ENCODE data around the gene CDC42BPB.

GRCh38 chr14:102883554-102883953, 173.8 kb downstream of the CDC42BPB start:
- TF ChIP-seq, protein P1, sequence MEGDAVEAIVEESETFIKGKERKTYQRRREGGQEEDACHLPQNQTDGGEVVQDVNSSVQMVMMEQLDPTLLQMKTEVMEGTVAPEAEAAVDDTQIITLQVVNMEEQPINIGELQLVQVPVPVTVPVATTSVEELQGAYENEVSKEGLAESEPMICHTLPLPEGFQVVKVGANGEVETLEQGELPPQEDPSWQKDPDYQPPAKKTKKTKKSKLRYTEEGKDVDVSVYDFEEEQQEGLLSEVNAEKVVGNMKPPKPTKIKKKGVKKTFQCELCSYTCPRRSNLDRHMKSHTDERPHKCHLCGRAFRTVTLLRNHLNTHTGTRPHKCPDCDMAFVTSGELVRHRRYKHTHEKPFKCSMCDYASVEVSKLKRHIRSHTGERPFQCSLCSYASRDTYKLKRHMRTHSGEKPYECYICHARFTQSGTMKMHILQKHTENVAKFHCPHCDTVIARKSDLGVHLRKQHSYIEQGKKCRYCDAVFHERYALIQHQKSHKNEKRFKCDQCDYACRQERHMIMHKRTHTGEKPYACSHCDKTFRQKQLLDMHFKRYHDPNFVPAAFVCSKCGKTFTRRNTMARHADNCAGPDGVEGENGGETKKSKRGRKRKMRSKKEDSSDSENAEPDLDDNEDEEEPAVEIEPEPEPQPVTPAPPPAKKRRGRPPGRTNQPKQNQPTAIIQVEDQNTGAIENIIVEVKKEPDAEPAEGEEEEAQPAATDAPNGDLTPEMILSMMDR (IDR thresholded peaks at IDR 0.05; ENCODE audit: low read depth, low read length, poor library complexity, severe bottlenecking), result no peak
- no peak for TF ChIP-seq EZH2phosphoT487 (IDR thresholded peaks at IDR 0.05; ENCODE audit: borderline replicate concordance, low read length)

Data from DOHH2 (cell line).